A673 (cell line): ENCODE data around the gene PRDM1.

Source experiments
- CTCF ChIP-seq: fragments of 300-800, 200-600 bp; sonication (generic); conservative IDR thresholded peaks from 2 replicates; pipeline ENCODE4 v1.5.1; 2017; ENCODE audit warnings: low read depth, mild to moderate bottlenecking, antibody characterized with exemption, low read length, moderate library complexity, mixed read lengths
- EZH2 ChIP-seq: fragments of 200-600 bp; sonication (generic); IDR thresholded peaks from 2 replicates; pipeline ENCODE4 v1.6.1; 2017; ENCODE audit warnings: borderline replicate concordance, low read depth, mild to moderate bottlenecking, mixed read lengths, antibody characterized with exemption, low read length; ENCODE audit not compliant: poor library complexity, severe bottlenecking

GRCh38 chr6:106145144-106145543 lies 59.0 kb downstream of the PRDM1 start:
- TF ChIP-seq CTCF, result no peak
- no peak for TF ChIP-seq EZH2
